ENCODE results near the gene FOXF2.

GRCh38 chr6:1423578-1423977, 34.2 kb downstream of the FOXF2 start:
- TF ChIP-seq CTCF (conservative IDR thresholded peaks at IDR 0.05 in 1 of 2, IDR thresholded peaks at IDR 0.05 in 1 of 2; ENCODE audit: extremely low read depth in 1 of 2, insufficient read depth in 1 of 2, low read depth in 1 of 2, low read length in 2 of 2) = no peak
- no peak for TF ChIP-seq EZH2 (IDR thresholded peaks at IDR 0.05; ENCODE audit: borderline replicate concordance, low read length)
